WTC11 (cell line): ENCODE data around the gene CRTC3. TPM values are rescaled to one million over a fixed set of nuclear protein-coding genes. Genes with fewer than 3 reads are reported as not detected.

Experiments
- ATAC-seq: fragments of 200-7000 bp; cut with Tn5 transposase; 2 replicates; pipeline ENCODE4 v1.10.0; 2021; ENCODE audit warnings: mild to moderate bottlenecking, moderate library complexity
- CTCF ChIA-PET: fragments of 300-600 bp; sonication (Branson Sonifier 250); formaldehyde crosslinking; loops from one replicate; lab custom pipeline; 2021; ENCODE audit warnings: antibody characterized with exemption; lab: Charles Lee
- POLR2A ChIA-PET: fragments of 350-600 bp; sonication (Branson Sonifier 250); formaldehyde crosslinking; loops from one replicate; lab custom pipeline; 2021; ENCODE audit warnings: antibody characterized with exemption; lab: Charles Lee
- DNase-seq: peaks from one replicate; pipeline ENCODE4 v3.0.0; 2021; ENCODE audit warnings: low spot score
- H3K27ac Mint-ChIP-seq: 2 replicates; pipeline ENCODE4 v1.8.0; 2021; ENCODE audit warnings: mixed read lengths
- H3K27me3 Mint-ChIP-seq: 2 replicates; pipeline ENCODE4 v1.8.0; 2021; ENCODE audit warnings: low read depth, mild to moderate bottlenecking, moderate library complexity, mixed read lengths
- H3K36me3 Mint-ChIP-seq: 2 replicates; pipeline ENCODE4 v1.8.0; 2021; ENCODE audit warnings: mixed read lengths
- H3K4me1 Mint-ChIP-seq: 2 replicates; pipeline ENCODE4 v1.8.0; 2022; ENCODE audit warnings: mixed read lengths
- H3K4me3 Mint-ChIP-seq: 2 replicates; pipeline ENCODE4 v1.8.0; 2021; ENCODE audit warnings: mild to moderate bottlenecking, moderate library complexity, mixed read lengths
- H3K9me3 Mint-ChIP-seq: 2 replicates; pipeline ENCODE4 v1.8.0; 2021; ENCODE audit warnings: mixed read lengths
- ARID4B ChIP-seq: sonication (generic); formaldehyde crosslinking; IDR thresholded peaks from 2 replicates; pipeline ENCODE4 v1.8.0; 2023; ENCODE audit warnings: missing genetic modification reagents, mild to moderate bottlenecking, borderline replicate concordance
- ATF1 ChIP-seq: sonication (generic); formaldehyde crosslinking; IDR thresholded peaks from 2 replicates; pipeline ENCODE4 v1.8.1; 2023; ENCODE audit warnings: mild to moderate bottlenecking, moderate library complexity, missing genetic modification reagents
- ATF2 ChIP-seq: sonication (generic); formaldehyde crosslinking; IDR thresholded peaks from 2 replicates; pipeline ENCODE4 v1.8.1; 2022; ENCODE audit warnings: low read depth, missing genetic modification reagents, borderline replicate concordance
- ATF6 ChIP-seq: sonication (generic); formaldehyde crosslinking; IDR thresholded peaks from 2 replicates; pipeline ENCODE4 v1.8.1; 2023; ENCODE audit warnings: mild to moderate bottlenecking, missing genetic modification reagents
- CBFB ChIP-seq: sonication (generic); formaldehyde crosslinking; IDR thresholded peaks from 2 replicates; pipeline ENCODE4 v1.8.1; 2022; ENCODE audit warnings: mild to moderate bottlenecking, low read depth, missing genetic modification reagents
- CDX4 ChIP-seq: fragments of 250-450 bp; sonication (Bioruptor Pico); IDR thresholded peaks from 2 replicates; pipeline ENCODE4 v1.9.0; 2021; ENCODE audit warnings: moderate library complexity, mild to moderate bottlenecking, inconsistent platforms, borderline replicate concordance
- GRHL2 ChIP-seq: fragments of 250-450 bp; sonication (Bioruptor Pico); IDR thresholded peaks from 2 replicates; pipeline ENCODE4 v1.8.0; 2022; ENCODE audit warnings: mild to moderate bottlenecking, moderate library complexity; ENCODE audit not compliant: insufficient replicate concordance, severe bottlenecking
- JAZF1 ChIP-seq: fragments of 250-450 bp; sonication (Bioruptor Pico); IDR thresholded peaks from 2 replicates; pipeline ENCODE4 v1.9.0; 2021; ENCODE audit warnings: moderate library complexity, mild to moderate bottlenecking, inconsistent platforms
- MAX ChIP-seq: sonication (generic); formaldehyde crosslinking; IDR thresholded peaks from 2 replicates; pipeline ENCODE4 v1.8.0; 2022; ENCODE audit warnings: mild to moderate bottlenecking, missing genetic modification reagents
- NFE2L1 ChIP-seq: sonication (generic); formaldehyde crosslinking; IDR thresholded peaks from 2 replicates; pipeline ENCODE4 v1.8.1; 2023; ENCODE audit warnings: missing genetic modification reagents
- RELA ChIP-seq: sonication (generic); formaldehyde crosslinking; IDR thresholded peaks from 2 replicates; pipeline ENCODE4 v1.8.1; 2022; ENCODE audit warnings: missing genetic modification reagents, mild to moderate bottlenecking, borderline replicate concordance
- TCF7 ChIP-seq: sonication (generic); formaldehyde crosslinking; IDR thresholded peaks from 2 replicates; pipeline ENCODE4 v1.8.0; 2022; ENCODE audit warnings: mild to moderate bottlenecking, low read depth, missing genetic modification reagents, moderate library complexity
- TEAD4 ChIP-seq: sonication (generic); formaldehyde crosslinking; IDR thresholded peaks from 2 replicates; pipeline ENCODE4 v1.8.0; 2022; ENCODE audit warnings: mild to moderate bottlenecking, missing genetic modification reagents
- TP53 ChIP-seq: sonication (generic); formaldehyde crosslinking; IDR thresholded peaks from 2 replicates; pipeline ENCODE4 v1.8.1; 2023; ENCODE audit warnings: mild to moderate bottlenecking, missing genetic modification reagents
- USF2 ChIP-seq: sonication (generic); formaldehyde crosslinking; IDR thresholded peaks from 2 replicates; pipeline ENCODE4 v1.8.1; 2023; ENCODE audit warnings: mild to moderate bottlenecking, missing genetic modification reagents, moderate library complexity
- ZBTB43 ChIP-seq: sonication (generic); formaldehyde crosslinking; IDR thresholded peaks from 2 replicates; pipeline ENCODE4 v1.8.1; 2023; ENCODE audit warnings: mild to moderate bottlenecking, missing genetic modification reagents
- ZNF281 ChIP-seq: sonication (generic); formaldehyde crosslinking; IDR thresholded peaks from 2 replicates; pipeline ENCODE4 v1.8.0; 2023; ENCODE audit warnings: mild to moderate bottlenecking, missing genetic modification reagents
- ZNF396 ChIP-seq: fragments of 250-450 bp; sonication (Bioruptor Pico); IDR thresholded peaks from 2 replicates; pipeline ENCODE4 v1.8.0; 2021; ENCODE audit warnings: mild to moderate bottlenecking, moderate library complexity, borderline replicate concordance
- total RNA-seq: library from RNA; stranded (reverse); gene quantifications from 3 replicates; pipeline ENCODE4 v1.2.3, GENCODE V29; 2021

The CRTC3 gene
- total RNA-seq, 1 experiment from 2014 or later, result 8.4 TPM

- Mint-ChIP-seq H3K9me3 (no peaks in the 10 kb centered on the region), H3K27me3 (no peaks in the 10 kb centered on the region), H3K4me3 (no peak overlapping the region), H3K36me3 (no peaks in the 10 kb centered on the region), H3K4me1 (peaks cover 19% of the 10 kb centered on the region), H3K27ac (no peak overlapping the region)
- ATAC-seq, result no peak
- POLR2A ChIA-PET, result no interaction called here
- CTCF ChIA-PET, result interaction anchor here (0.7 to 2.1 kb wide), 3 partner anchors 9 to 70 kb away, joined by 3 to 5 read pairs (median 3); partner anchors contain the start of gene CRTC3
- TF ChIP-seq TEAD4 (CRISPR knock-in tag) (no peak), TP53 (CRISPR knock-in tag) (no peak), CBFB (CRISPR knock-in tag) (no peak), ZNF396 (CRISPR knock-in tag) (no peak), JAZF1 (CRISPR knock-in tag) (no peak), ATF1 (CRISPR knock-in tag) (no peak), TCF7 (CRISPR knock-in tag) (no peak), NFE2L1 (no peak), GRHL2 (CRISPR knock-in tag) (no peak)
- DNase-seq, result no peak
These were observed 69.9 kb downstream of the CRTC3 start for GRCh38 chr15:90599644-90600043.

GRCh38 chr15:90600954-90601353 lies 71.2 kb downstream of the CRTC3 start:
- ChIA-PET CTCF (no interaction called here), POLR2A (no interaction called here)
- ATAC-seq (no peak), DNase-seq (no peak)
- H3K36me3 Mint-ChIP-seq, result no peaks in the 10 kb centered on the region
- H3K4me1 Mint-ChIP-seq, result peaks cover 16% of the 10 kb centered on the region
- H3K27ac Mint-ChIP-seq, result peak overlapping the region; percentile 61; the same call in 1 of the 2 replicates
- H3K9me3 Mint-ChIP-seq, result no peaks in the 10 kb centered on the region
- no peaks in the 10 kb centered on the region for H3K27me3 Mint-ChIP-seq
- H3K4me3 Mint-ChIP-seq, result no peak overlapping the region
- no peak for TF ChIP-seq RELA
- TF ChIP-seq ZBTB43 (CRISPR knock-in tag), result no peak
- no peak for TF ChIP-seq ZNF281 (CRISPR knock-in tag)
- no peak for TF ChIP-seq USF2 (CRISPR knock-in tag)
- TF ChIP-seq ARID4B (CRISPR knock-in tag), result no peak
- TF ChIP-seq GRHL2 (CRISPR knock-in tag), result no peak
- no peak for TF ChIP-seq ATF2 (CRISPR knock-in tag)
- TF ChIP-seq CDX4, result no peak
- no peak for TF ChIP-seq CBFB (CRISPR knock-in tag)
- TF ChIP-seq ATF6 (CRISPR knock-in tag), result no peak
- TF ChIP-seq NFE2L1, result no peak
- TF ChIP-seq MAX (CRISPR knock-in tag), result no peak
